Loucy (cell line): Measurements from ENCODE around the gene LAMA4.

Experiments
- H2AFZ ChIP-seq: fragments of 200-600 bp; sonication (generic); 2 replicates; pipeline ENCODE4 v1.6.0; 2016; ENCODE audit warnings: antibody characterized with exemption, mild to moderate bottlenecking, low read length, moderate library complexity
- H3F3A ChIP-seq: fragments of 200-600 bp; 2 replicates; pipeline ENCODE4 v1.6.0; 2016; ENCODE audit warnings: antibody characterized with exemption, low read depth, mild to moderate bottlenecking
- H3K27me3 ChIP-seq: fragments of 200-600 bp; sonication (generic); 2 replicates; pipeline ENCODE4 v1.6.1; 2014; ENCODE audit warnings: low read length, mild to moderate bottlenecking; ENCODE audit not compliant: insufficient read depth, poor library complexity, severe bottlenecking
- H3K36me3 ChIP-seq: fragments of 200-600 bp; sonication (generic); 2 replicates; pipeline ENCODE4 v1.6.1; 2016; ENCODE audit warnings: low read length; ENCODE audit not compliant: insufficient read depth
- H3K4me1 ChIP-seq: fragments of 200-600 bp; sonication (generic); 2 replicates; pipeline ENCODE4 v1.5.1; 2014; ENCODE audit warnings: low read length, mild to moderate bottlenecking; ENCODE audit not compliant: insufficient read depth, poor library complexity, severe bottlenecking
- H3K4me2 ChIP-seq: fragments of 200-600 bp; sonication (generic); 2 replicates; pipeline ENCODE4 v1.6.0; 2014; ENCODE audit warnings: antibody characterized with exemption, low read length, low read depth, mild to moderate bottlenecking; ENCODE audit not compliant: poor library complexity, severe bottlenecking
- H3K4me3 ChIP-seq: fragments of 200-600 bp; sonication (generic); 2 replicates; pipeline ENCODE4 v1.5.1; 2014; ENCODE audit warnings: low read length, mild to moderate bottlenecking, mixed read lengths; ENCODE audit not compliant: poor library complexity, severe bottlenecking
- H3K79me2 ChIP-seq: fragments of 200-600 bp; sonication (generic); 2 replicates; pipeline ENCODE4 v1.6.1; 2014; ENCODE audit warnings: low read length; ENCODE audit not compliant: insufficient read depth
- H3K9ac ChIP-seq: fragments of 200-600 bp; sonication (generic); 2 replicates; pipeline ENCODE4 v1.6.0; 2014; ENCODE audit warnings: mild to moderate bottlenecking, low read depth, low read length, moderate library complexity; ENCODE audit not compliant: poor library complexity, severe bottlenecking
- H3K9me2 ChIP-seq: fragments of 200-600 bp; sonication (generic); replicated peaks from 2 replicates; pipeline ENCODE4 v1.6.1; 2016; ENCODE audit warnings: low read depth, low read length, mixed read lengths
- H3K9me3 ChIP-seq: fragments of 200-600 bp; sonication (generic); 2 replicates; pipeline ENCODE4 v1.6.1; 2014; ENCODE audit warnings: mild to moderate bottlenecking, antibody characterized with exemption, low read length, low read depth; ENCODE audit not compliant: insufficient read depth
- H4K20me1 ChIP-seq: fragments of 200-600 bp; sonication (generic); 2 replicates; pipeline ENCODE4 v1.6.0; 2014; ENCODE audit warnings: antibody characterized with exemption, low read length, mild to moderate bottlenecking; ENCODE audit not compliant: insufficient read depth, poor library complexity, severe bottlenecking
- CTCF ChIP-seq: fragments of 200-600 bp; sonication (generic); conservative IDR thresholded peaks from 2 replicates; pipeline ENCODE4 v1.5.1; 2014; ENCODE audit warnings: mild to moderate bottlenecking, antibody characterized with exemption, low read length
- EZH2phosphoT487 ChIP-seq: fragments of 200-600 bp; IDR thresholded peaks from 2 replicates; pipeline ENCODE4 v1.6.1; 2018; ENCODE audit warnings: antibody characterized with exemption, mild to moderate bottlenecking, moderate library complexity, borderline replicate concordance

The LAMA4 gene

GRCh38 chr6:112196306-112196705 is 58.1 kb downstream of the LAMA4 start:
- no peaks in the 10 kb centered on the region for H3K9me2 ChIP-seq
- H3K9me3 ChIP-seq, result no peaks in the 10 kb centered on the region
- no peaks in the 10 kb centered on the region for H4K20me1 ChIP-seq
- no peak overlapping the region for H3K4me3 ChIP-seq
- H3K36me3 ChIP-seq, result no peaks in the 10 kb centered on the region
- no peak for TF ChIP-seq CTCF
- no peak for TF ChIP-seq EZH2phosphoT487
- no peak overlapping the region for H3K4me2 ChIP-seq
- no peak overlapping the region for H2AFZ ChIP-seq
- H3F3A ChIP-seq, result no peaks in the 10 kb centered on the region
- H3K4me1 ChIP-seq, result no peaks in the 10 kb centered on the region
- H3K9ac ChIP-seq, result no peak overlapping the region
- no peaks in the 10 kb centered on the region for H3K79me2 ChIP-seq
- H3K27me3 ChIP-seq, result peaks cover 16% of the 10 kb centered on the region

- H3K4me1 ChIP-seq, result no peaks in the 10 kb centered on the region
- peaks cover 13% of the 10 kb centered on the region for H3K27me3 ChIP-seq
- no peak overlapping the region for H3K4me2 ChIP-seq
- no peak for TF ChIP-seq EZH2phosphoT487
- TF ChIP-seq CTCF, result no peak
- no peak overlapping the region for H2AFZ ChIP-seq
- no peak overlapping the region for H3K9ac ChIP-seq
- no peak overlapping the region for H3K4me3 ChIP-seq
- no peaks in the 10 kb centered on the region for H4K20me1 ChIP-seq
- H3K36me3 ChIP-seq, result no peaks in the 10 kb centered on the region
- H3F3A ChIP-seq, result no peaks in the 10 kb centered on the region
- H3K79me2 ChIP-seq, result no peaks in the 10 kb centered on the region
- no peaks in the 10 kb centered on the region for H3K9me2 ChIP-seq
- H3K9me3 ChIP-seq, result no peaks in the 10 kb centered on the region
These were observed 59.2 kb downstream of the LAMA4 start for GRCh38 chr6:112195166-112195565.

GRCh38 chr6:112194511-112194910 is 59.9 kb downstream of the LAMA4 start:
- Histone ChIP-seq H3F3A (no peaks in the 10 kb centered on the region), H3K36me3 (no peaks in the 10 kb centered on the region)

More at GRCh38 chr6:112194511-112194910, 59.9 kb downstream of the LAMA4 start:
- H3K27me3 ChIP-seq, result peaks cover 13% of the 10 kb centered on the region
- no peak overlapping the region for H3K4me2 ChIP-seq
- no peaks in the 10 kb centered on the region for H3K9me3 ChIP-seq
- H4K20me1 ChIP-seq, result no peaks in the 10 kb centered on the region
- H3K9ac ChIP-seq, result no peak overlapping the region
- no peak overlapping the region for H2AFZ ChIP-seq
- no peaks in the 10 kb centered on the region for H3K9me2 ChIP-seq
- no peak overlapping the region for H3K4me3 ChIP-seq
- H3K79me2 ChIP-seq, result no peaks in the 10 kb centered on the region
- TF ChIP-seq EZH2phosphoT487 (no peak), CTCF (no peak)
- H3K4me1 ChIP-seq, result no peaks in the 10 kb centered on the region
